DND-41 (cell line): ENCODE results near the gene KRT28.

ENCODE experiments used
- EZH2 ChIP-seq: IDR thresholded peaks from 3 replicates; pipeline ENCODE4 v1.6.1; 2012; ENCODE audit warnings: borderline replicate concordance, low read depth, mild to moderate bottlenecking, moderate library complexity, low read length, inconsistent platforms; ENCODE audit not compliant: severe bottlenecking
- TF ChIP-seq, protein P1 (sequence below): IDR thresholded peaks from 2 replicates; pipeline ENCODE4 v1.5.1; 2012; ENCODE audit warnings: borderline replicate concordance, low read length, moderate library complexity, mild to moderate bottlenecking; ENCODE audit not compliant: poor library complexity, severe bottlenecking; ENCODE audit errors: extremely low read depth

DNA sequence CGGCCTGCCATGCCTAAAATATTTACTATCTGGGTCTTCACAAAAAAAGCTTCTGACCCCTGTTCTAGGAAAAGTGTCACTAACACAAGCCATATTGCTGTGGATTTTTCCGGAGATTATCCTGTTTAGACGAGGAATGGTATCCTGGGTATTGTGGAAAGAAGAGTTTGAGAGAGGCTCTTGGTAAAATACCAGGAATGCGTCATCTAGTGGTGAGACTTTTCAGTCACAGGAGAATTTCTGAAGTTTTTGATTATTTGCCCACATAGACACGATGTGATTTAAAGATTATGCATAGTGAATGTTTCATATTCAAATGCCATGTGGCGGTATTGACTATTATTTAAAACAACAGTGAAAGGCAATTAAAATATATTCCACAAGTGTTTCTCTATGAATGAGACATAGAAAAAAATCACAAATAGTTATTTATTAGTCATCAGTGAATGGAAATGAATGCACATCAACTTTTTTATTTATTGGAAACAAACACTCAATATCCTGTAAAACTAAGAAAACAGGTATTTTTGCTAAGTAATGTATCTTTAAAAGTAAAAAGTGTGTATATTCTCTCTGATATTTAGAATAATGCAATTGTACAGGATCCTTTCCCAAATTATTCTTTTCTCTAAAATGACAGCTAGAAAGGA lies 7.8 kb downstream of the KRT28 start:
- TF ChIP-seq, protein P1, sequence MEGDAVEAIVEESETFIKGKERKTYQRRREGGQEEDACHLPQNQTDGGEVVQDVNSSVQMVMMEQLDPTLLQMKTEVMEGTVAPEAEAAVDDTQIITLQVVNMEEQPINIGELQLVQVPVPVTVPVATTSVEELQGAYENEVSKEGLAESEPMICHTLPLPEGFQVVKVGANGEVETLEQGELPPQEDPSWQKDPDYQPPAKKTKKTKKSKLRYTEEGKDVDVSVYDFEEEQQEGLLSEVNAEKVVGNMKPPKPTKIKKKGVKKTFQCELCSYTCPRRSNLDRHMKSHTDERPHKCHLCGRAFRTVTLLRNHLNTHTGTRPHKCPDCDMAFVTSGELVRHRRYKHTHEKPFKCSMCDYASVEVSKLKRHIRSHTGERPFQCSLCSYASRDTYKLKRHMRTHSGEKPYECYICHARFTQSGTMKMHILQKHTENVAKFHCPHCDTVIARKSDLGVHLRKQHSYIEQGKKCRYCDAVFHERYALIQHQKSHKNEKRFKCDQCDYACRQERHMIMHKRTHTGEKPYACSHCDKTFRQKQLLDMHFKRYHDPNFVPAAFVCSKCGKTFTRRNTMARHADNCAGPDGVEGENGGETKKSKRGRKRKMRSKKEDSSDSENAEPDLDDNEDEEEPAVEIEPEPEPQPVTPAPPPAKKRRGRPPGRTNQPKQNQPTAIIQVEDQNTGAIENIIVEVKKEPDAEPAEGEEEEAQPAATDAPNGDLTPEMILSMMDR, result no peak
- TF ChIP-seq EZH2, result no peak
